Aorta (tissue), 5 donors: ENCODE data around the gene HPCAL4. TPM values are rescaled to one million over a fixed set of nuclear protein-coding genes. Genes with fewer than 3 reads are reported as not detected.

Experiments
- ATAC-seq: fragments of 200-7000 bp; cut with Tn5 transposase; one replicate; pipeline ENCODE4 v1.9.1; 2022; ENCODE audit warnings: moderate library complexity; ENCODE audit not compliant: low FRiP score
- DNase-seq, 2 donors: peaks; one replicate each; pipeline ENCODE4 v3.0.0-alpha.2; 2020
- H3K27ac ChIP-seq, 2 donors: one replicate each; pipeline ENCODE4 v1.5.1; 2013; ENCODE audit warnings: low read length in 2 of 2, mild to moderate bottlenecking in 2 of 2, moderate library complexity in 2 of 2, control low read depth in 1 of 2, inconsistent platforms in 1 of 2, low read depth in 1 of 2
- H3K27me3 ChIP-seq, 2 donors: one replicate each; pipeline ENCODE4 v1.6.1; 2013; ENCODE audit warnings: control low read depth in 1 of 2, low read length in 1 of 2, mild to moderate bottlenecking in 1 of 2, moderate library complexity in 1 of 2; ENCODE audit not compliant: insufficient read depth in 2 of 2, control insufficient read depth in 1 of 2
- H3K36me3 ChIP-seq, 2 donors: one replicate each; pipeline ENCODE4 v1.6.1; 2013; ENCODE audit warnings: control low read depth in 1 of 2, low read length in 1 of 2, mild to moderate bottlenecking in 1 of 2; ENCODE audit not compliant: insufficient read depth in 2 of 2, control insufficient read depth in 1 of 2
- H3K4me1 ChIP-seq, 2 donors: one replicate each; pipeline ENCODE4 v1.6.1; 2013; ENCODE audit warnings: low read length in 2 of 2, control low read depth in 1 of 2, mild to moderate bottlenecking in 1 of 2, moderate library complexity in 1 of 2; ENCODE audit not compliant: insufficient read depth in 2 of 2, control insufficient read depth in 1 of 2
- H3K4me3 ChIP-seq, 2 donors: one replicate each; pipeline ENCODE4 v1.5.1; 2013; ENCODE audit warnings: low read length in 2 of 2, control low read depth in 1 of 2, mild to moderate bottlenecking in 1 of 2
- H3K9me3 ChIP-seq: one replicate; pipeline ENCODE4 v1.6.1; 2013; ENCODE audit warnings: mild to moderate bottlenecking, low read length; ENCODE audit not compliant: control insufficient read depth
- WGBS, 2 donors: extraction: QIAGEN DNeasy Blood & Tissue Kit; methylation state at CpG; one replicate each; pipeline ENCODE4 v1.1.7; 2013; 5-methylcytosine and 5-hydroxymethylcytosine counted together
- intact Hi-C, 2 donors: fragments of 100-400 bp; cut with DNase I; formaldehyde crosslinking; loops; one replicate each; pipeline versions ENCODE4 v1.14.2 to v1.15.0; 2022
- long read RNA-seq, 2 donors: library from polyadenylated mRNA; unstranded; transcript quantifications; one replicate each; pipeline ENCODE4 v2.0.0, GENCODE V29; 2020 to 2021
- polyA plus RNA-seq, 2 donors: library from polyadenylated mRNA; stranded (reverse); fragments of 200-250 nt; gene quantifications; one replicate each; pipeline ENCODE4 v1.2.3, GENCODE V29; 2013
- total RNA-seq, 2 donors: library from RNA; stranded (reverse); fragmentation: NEBNext Ultra II Directional; extraction: Animal tissue kit (Norgen Biotek cat#: 25700); gene quantifications; one replicate each; pipeline ENCODE4 v1.2.1, GENCODE V29; 2021
- donor health status: healthy with polysubstance abuse.
- donor health status: Bipolar disorder and iron deficiency.
- donor health status: DM: no; HTN: no; CAD: no.
- donor health status: DM: no; HTN: no; CAD: no.
- donor health status: DM: yes; HTN: yes; CAD: no.

HPCAL4 gene
- total RNA-seq (not detected), polyA plus RNA-seq (not detected)
- long read RNA-seq, donor 1: 0 reads
- long read RNA-seq, donor 2: 0 reads

DNA sequence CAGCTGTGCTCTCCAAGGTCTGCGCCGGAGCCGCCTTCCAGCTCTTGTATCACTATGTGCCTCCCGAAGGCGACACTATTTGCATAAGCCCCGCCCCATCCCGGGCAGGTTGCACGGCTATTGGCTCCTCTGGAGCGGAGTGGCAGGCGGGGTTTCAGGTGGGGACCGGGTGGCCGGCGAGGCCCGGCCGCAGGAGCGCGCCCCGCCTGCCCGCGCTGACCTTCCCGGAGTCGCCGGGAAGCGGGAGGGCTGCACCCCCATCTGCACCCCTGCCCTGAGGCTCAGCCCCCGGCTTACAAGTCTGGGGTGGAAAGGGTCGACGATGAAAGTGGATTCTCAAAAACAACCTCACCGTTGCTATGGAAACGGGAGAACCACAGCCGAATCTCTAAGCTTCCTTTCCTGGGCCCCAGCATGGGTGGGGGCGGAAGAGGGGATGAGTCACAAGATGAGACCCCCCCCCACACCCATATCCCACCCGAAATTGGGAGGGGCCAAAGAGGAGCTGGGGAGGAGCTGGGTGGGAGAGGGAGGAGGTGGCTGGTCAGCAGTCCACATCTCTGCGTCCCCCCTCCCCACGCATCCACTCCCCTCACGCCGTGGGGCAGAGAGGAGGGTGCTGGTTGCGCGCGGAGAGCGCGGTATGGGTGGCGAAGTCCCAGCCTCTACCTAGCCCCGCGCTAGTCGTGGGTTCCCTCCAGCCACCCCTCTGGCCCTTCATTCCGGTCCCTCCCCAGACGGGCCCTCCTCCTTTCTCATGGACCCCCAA, at the start of gene HPCAL4:
Gene HPCAL4, minus strand, starts transcription at position 51 of the 769 bp plus-strand sequence. CDS start 6,830 bp downstream, outside the sequence.
- no peaks in the 10 kb centered on the region for H3K4me1 ChIP-seq
- peak; percentile 90 for ATAC-seq
- 0 to 1% methylated on average over 23 to 47 of the region's 47 CpGs for WGBS, 2 donors
- intact Hi-C loops: no loop called here
- peak; percentile 88 to 95 for DNase-seq
- no peaks in the 10 kb centered on the region for H3K9me3 ChIP-seq
- no peaks in the 10 kb centered on the region for H3K27me3 ChIP-seq
- no peaks in the 10 kb centered on the region for H3K36me3 ChIP-seq
- H3K27ac ChIP-seq: no peak within 1 kb of the TSS
- H3K4me3 ChIP-seq: peak within 1 kb of the TSS in 1 of 2 donors; percentile 10

DNA sequence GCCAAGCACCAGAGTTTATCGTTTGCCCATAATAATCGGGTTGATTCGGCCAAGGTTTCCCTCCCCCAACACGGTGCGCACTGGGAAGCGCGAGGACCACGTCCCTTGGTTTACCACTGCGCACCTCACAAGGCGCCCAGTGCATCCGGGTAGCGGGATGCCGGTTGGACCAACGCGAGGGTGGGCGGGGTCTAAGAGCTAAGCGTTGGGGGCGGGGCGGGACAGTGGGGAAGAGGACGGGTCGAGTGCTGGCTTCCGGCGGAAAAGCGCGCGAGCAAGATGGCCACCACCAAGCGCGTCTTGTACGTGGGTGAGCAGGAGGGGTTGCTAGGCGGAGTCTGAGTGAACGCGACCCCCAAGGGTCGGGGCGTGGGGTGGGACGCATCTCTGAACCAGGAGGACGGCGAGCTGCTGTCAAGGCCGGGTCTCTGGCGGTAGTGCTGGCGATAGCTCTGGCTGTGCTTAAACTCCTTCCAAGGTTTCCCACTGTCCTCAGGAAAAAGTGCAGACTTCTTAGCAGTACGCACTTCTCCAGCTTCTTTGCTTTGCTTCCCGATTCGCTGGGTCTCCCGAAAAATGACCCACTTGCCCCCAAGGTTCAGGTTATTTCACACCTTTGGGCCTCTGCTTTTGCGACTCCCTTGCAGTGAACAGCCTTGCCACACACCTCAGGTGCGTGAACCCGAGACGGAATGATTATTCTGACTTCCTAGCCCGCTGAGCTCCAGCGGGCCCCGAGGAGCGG, 47.6 kb upstream of the HPCAL4 start, which contains the start of gene PPIE:
Gene PPIE, plus strand, starts transcription at position 261 of the 745 bp plus-strand sequence. Its CDS starts 19 bp downstream, at position 280.
- Histone ChIP-seq H3K27me3 (no peaks in the 10 kb centered on the region), H3K36me3 (peaks cover 3 to 8% of the 10 kb centered on the region in 2 donors), H3K27ac (no peak within 1 kb of the TSS), H3K4me1 (no peaks in the 10 kb centered on the region), H3K9me3 (no peaks in the 10 kb centered on the region), H3K4me3 (peak within 1 kb of the TSS; percentile 13 to 78)
- intact Hi-C loops: no loop called here
- ATAC-seq (peak; percentile 97), DNase-seq (peak; percentile 97 to 98)
- 0 to 1% methylated on average over 52 of the region's 52 CpGs for WGBS, 2 donors

DNA sequence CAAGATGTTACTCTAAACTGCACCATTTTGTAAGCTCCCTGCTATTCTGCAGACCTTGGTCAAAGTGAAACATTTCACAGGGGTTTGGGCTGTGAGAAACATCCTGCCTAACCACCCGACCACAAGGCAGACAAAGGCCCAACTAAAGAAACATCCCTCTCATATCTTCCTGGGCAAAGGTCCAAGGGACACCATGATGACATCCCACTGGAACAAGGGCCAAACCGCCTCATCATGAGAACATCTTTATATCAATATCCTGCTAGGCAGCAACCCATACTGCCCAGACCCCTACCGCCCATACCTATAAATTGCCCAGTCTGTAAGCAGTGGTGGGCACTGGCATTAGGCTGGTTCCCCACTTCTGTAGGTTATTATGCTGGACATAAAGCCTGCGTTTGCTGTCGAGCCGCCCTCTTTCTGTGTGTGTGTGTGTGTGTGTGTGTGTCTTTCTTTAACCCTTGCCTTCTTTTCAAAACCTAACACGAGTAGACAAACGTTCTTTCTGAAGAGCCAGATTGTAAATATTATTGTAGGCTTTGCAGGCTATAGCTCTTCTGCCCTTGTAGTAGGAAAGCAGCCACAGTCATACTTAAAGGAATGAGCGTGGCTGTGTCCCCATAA, 46.4 kb upstream of the HPCAL4 start:
- H3K27me3 ChIP-seq: no peaks in the 10 kb centered on the region
- no peak overlapping the region for H3K27ac ChIP-seq
- H3K9me3 ChIP-seq: no peaks in the 10 kb centered on the region
- DNase-seq (no peak), ATAC-seq (no peak)
- H3K4me3 ChIP-seq: no peak overlapping the region
- peaks cover 0 to 2% of the 10 kb centered on the region in 2 donors for H3K36me3 ChIP-seq
- intact Hi-C loops: no loop called here
- H3K4me1 ChIP-seq: no peaks in the 10 kb centered on the region
- 68 to 72% methylated on average over 9 of the region's 9 CpGs for WGBS, 2 donors

DNA sequence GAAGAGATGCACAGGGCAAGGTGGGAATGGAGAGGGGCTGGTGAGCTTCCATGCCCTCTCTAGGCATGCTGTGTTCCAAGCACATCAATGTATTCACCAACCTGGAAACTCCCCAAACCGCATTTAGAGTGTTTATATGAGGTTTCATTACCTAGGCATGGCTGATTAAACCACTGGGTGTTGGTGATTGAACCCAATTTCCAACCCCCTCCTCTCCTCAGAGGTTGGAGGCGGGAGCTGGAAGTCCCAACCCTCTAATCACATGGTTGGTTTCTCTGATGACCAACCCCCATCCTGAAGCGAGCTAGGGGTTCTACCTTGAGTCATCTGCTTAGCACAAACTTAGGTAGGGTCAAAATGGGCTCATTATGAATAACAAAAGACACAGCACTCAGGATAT, 44.5 kb upstream of the HPCAL4 start:
- H3K27me3 ChIP-seq: no peaks in the 10 kb centered on the region
- intact Hi-C loops: no loop called here
- no peaks in the 10 kb centered on the region for H3K4me1 ChIP-seq
- no peak overlapping the region for H3K27ac ChIP-seq
- ATAC-seq (no peak), DNase-seq (no peak)
- no peaks in the 10 kb centered on the region for H3K36me3 ChIP-seq
- 83 to 90% methylated on average over 3 of the region's 3 CpGs for WGBS, 2 donors
- H3K4me3 ChIP-seq: no peak overlapping the region
- no peaks in the 10 kb centered on the region for H3K9me3 ChIP-seq

DNA sequence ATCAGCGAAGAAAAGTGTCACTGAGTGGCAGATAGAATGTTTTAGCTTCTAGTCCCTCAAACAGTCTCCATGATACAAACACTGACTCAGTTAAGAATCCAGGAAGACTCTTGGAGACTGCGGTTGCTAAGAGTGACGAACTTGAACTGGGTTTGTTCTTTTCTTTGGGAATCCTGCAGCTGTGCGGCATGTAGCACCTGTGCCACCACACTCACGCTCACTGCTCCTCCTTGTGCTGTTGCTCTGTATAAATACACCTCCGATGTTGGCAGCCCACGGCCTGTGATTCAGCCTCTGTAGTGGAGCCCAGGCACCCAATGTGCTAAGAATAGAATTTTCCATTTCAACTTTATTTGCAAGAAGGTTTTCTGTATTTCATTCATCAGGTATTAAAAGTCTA, 41.9 kb upstream of the HPCAL4 start:
- Histone ChIP-seq H3K27me3 (no peaks in the 10 kb centered on the region), H3K27ac (no peak overlapping the region), H3K36me3 (no peaks in the 10 kb centered on the region), H3K9me3 (no peaks in the 10 kb centered on the region), H3K4me1 (no peaks in the 10 kb centered on the region), H3K4me3 (no peak overlapping the region)
- DNase-seq (peak in 1 of 2 donors; percentile 81), ATAC-seq (peak; percentile 57)
- intact Hi-C loops: no loop called here
- 21 to 22% methylated on average over 7 of the region's 7 CpGs for WGBS, 2 donors

DNA sequence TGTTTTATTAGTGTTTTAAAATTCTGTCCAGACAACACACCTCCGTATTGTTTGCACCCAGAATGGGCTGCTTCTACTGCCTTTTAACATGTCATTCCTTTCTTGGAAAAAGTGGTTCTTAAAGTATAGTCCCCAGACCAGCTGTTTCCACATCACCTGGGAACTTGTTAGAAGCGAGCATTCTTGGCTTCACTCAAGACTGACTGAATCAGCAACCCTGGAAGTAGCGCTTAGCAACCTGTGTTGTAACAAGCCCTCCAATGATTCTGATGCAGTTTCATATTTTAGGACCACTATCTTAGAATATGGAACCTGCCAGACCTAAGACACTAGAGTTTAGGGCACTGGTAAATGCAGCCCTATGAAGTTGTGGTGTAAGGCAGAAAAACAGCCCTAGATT, 41.5 kb upstream of the HPCAL4 start:
- Histone ChIP-seq H3K4me1 (no peaks in the 10 kb centered on the region), H3K9me3 (no peaks in the 10 kb centered on the region), H3K27ac (no peak overlapping the region), H3K27me3 (no peaks in the 10 kb centered on the region), H3K4me3 (no peak overlapping the region), H3K36me3 (no peaks in the 10 kb centered on the region)
- intact Hi-C loops: no loop called here
- DNase-seq (no peak), ATAC-seq (no peak)
- 60 to 71% methylated on average over 3 of the region's 3 CpGs for WGBS, 2 donors

DNA sequence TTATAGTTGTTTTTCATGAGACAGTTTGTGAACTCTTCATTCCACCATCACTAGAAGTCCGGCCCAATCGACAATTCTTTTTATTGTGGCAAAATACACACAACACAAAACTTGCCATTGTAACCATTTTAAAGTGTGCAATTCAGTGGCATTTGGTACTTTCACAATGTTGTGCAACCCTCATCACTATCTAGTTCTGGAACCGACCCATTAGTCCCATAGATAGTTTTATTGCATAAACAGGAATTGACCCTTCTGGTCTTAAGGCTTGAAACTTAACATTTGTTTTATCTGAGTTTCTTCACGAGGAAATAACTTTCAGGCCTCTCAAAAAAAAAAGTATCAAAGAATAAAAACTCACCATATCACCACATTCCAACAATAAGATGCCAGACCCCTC, 38.6 kb upstream of the HPCAL4 start:
- Histone ChIP-seq H3K27ac (no peak overlapping the region), H3K36me3 (no peaks in the 10 kb centered on the region), H3K27me3 (no peaks in the 10 kb centered on the region), H3K4me1 (no peaks in the 10 kb centered on the region), H3K4me3 (no peak overlapping the region), H3K9me3 (no peaks in the 10 kb centered on the region)
- intact Hi-C loops: no loop called here
- 56 to 85% methylated on average over 4 of the region's 4 CpGs for WGBS, 2 donors
- ATAC-seq: no peak
- no peak for DNase-seq

DNA sequence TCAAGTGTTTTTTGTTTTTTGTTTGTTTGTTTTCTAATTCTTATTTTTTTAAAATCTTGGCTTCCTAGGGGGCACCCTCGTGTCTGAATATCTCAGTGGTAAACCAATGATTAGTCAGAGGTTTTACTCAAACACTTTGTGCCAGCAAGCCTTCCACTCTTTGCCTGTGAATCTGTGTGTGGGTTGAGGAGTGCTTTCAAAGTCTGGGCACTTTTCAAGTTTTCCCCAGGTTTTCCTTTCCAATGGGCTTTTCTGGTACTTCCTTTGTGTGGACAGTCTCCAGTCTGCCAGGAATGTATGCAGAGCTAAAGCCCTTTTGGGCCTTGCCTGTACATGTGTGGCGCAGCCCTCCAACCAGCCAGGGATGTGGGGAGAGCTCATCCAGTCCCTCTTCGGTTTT, 37.8 kb upstream of the HPCAL4 start:
- 65 to 74% methylated on average over 3 of the region's 3 CpGs for WGBS, 2 donors

More for the DNA sequence above, 37.8 kb upstream of the HPCAL4 start:
- Histone ChIP-seq H3K4me1 (no peaks in the 10 kb centered on the region), H3K27ac (no peak overlapping the region), H3K36me3 (no peaks in the 10 kb centered on the region), H3K9me3 (no peaks in the 10 kb centered on the region), H3K27me3 (no peaks in the 10 kb centered on the region), H3K4me3 (no peak overlapping the region)
- DNase-seq (no peak), ATAC-seq (no peak)
- intact Hi-C loops: no loop called here
